Measurements from ENCODE around the gene RER1. TPM values are rescaled to one million over a fixed set of nuclear protein-coding genes. Genes with fewer than 3 reads are reported as not detected.

RER1 gene
- total RNA-seq, 2 donors from 2014 or later = 38.8 to 47.2 TPM

- H3K9me3 ChIP-seq = no peaks in the 10 kb centered on the region
- no peak for DNase-seq (ENCODE audit: low spot score)
- TF ChIP-seq CTCF (IDR thresholded peaks at IDR 0.05) = no peak
- peaks cover 0 to 19% of the 10 kb centered on the region in 2 donors for H3K4me1 ChIP-seq
- no peaks in the 10 kb centered on the region for H3K27me3 ChIP-seq
- H3K36me3 ChIP-seq = no peaks in the 10 kb centered on the region
- no peak overlapping the region for H3K27ac ChIP-seq
- H3K4me3 ChIP-seq = no peak overlapping the region
Observed at GRCh38 chr1:2385606-2386280, 5.9 kb upstream of the RER1 start.

- no peak overlapping the region for H3K27ac ChIP-seq
- no peak for TF ChIP-seq CTCF (IDR thresholded peaks at IDR 0.05)
- DNase-seq (ENCODE audit: low spot score) = no peak
Observed at GRCh38 chr1:2386636-2387611, 4.7 kb upstream of the RER1 start.

GRCh38 chr1:2388004-2388913 is 3.4 kb upstream of the RER1 start:
- Histone ChIP-seq H3K4me3 (no peak overlapping the region), H3K27me3 (no peaks in the 10 kb centered on the region), H3K9me3 (no peaks in the 10 kb centered on the region), H3K4me1 (peaks cover 0 to 22% of the 10 kb centered on the region in 2 donors), H3K36me3 (no peaks in the 10 kb centered on the region), H3K27ac (no peak overlapping the region)
- no peak for DNase-seq (ENCODE audit: low spot score)
- TF ChIP-seq CTCF (IDR thresholded peaks at IDR 0.05) = no peak

More at GRCh38 chr1:2386636-2387611, 4.7 kb upstream of the RER1 start:
- no peak overlapping the region for H3K4me3 ChIP-seq
- H3K27me3 ChIP-seq = no peaks in the 10 kb centered on the region
- peaks cover 0 to 14% of the 10 kb centered on the region in 2 donors for H3K4me1 ChIP-seq
- no peaks in the 10 kb centered on the region for H3K36me3 ChIP-seq
- H3K9me3 ChIP-seq = no peaks in the 10 kb centered on the region

- no peak for TF ChIP-seq CTCF (IDR thresholded peaks at IDR 0.05)
- DNase-seq (ENCODE audit: low spot score) = no peak
- Histone ChIP-seq H3K9me3 (no peaks in the 10 kb centered on the region), H3K4me3 (no peak overlapping the region), H3K4me1 (peaks cover 0 to 36% of the 10 kb centered on the region in 2 donors), H3K27ac (no peak overlapping the region), H3K36me3 (no peaks in the 10 kb centered on the region), H3K27me3 (no peaks in the 10 kb centered on the region)
Observed at GRCh38 chr1:2389644-2390043, 2.0 kb upstream of the RER1 start.

GRCh38 chr1:2391931-2392509 is 379 bp downstream of the RER1 start:
- peaks cover 0 to 39% of the 10 kb centered on the region in 2 donors for H3K4me1 ChIP-seq
- peaks cover 15% of the 10 kb centered on the region for H3K36me3 ChIP-seq
- no peaks in the 10 kb centered on the region for H3K27me3 ChIP-seq
- no peak for TF ChIP-seq CTCF (IDR thresholded peaks at IDR 0.05)
- peak overlapping the region; percentile 71 to 80 for H3K27ac ChIP-seq
- H3K9me3 ChIP-seq = no peaks in the 10 kb centered on the region
- DNase-seq (ENCODE audit: low spot score) = no peak
- H3K4me3 ChIP-seq = peak overlapping the region; percentile 72 to 90
